Fibroblast of lung (primary cell): ENCODE measurements around the gene FAM8A1. TPM values are rescaled to one million over a fixed set of nuclear protein-coding genes. Genes with fewer than 3 reads are reported as not detected.
A peak's percentile ranks its signal among the peaks of the same experiment; 100 is the strongest.

Experiments used
- DNase-seq, 2 donors: peaks; one replicate each; pipeline versions ENCODE4 v3.0.0 to v3.0.0-alpha.2; 2010; ENCODE audit warnings: low read depth in 2 of 2
- H2AFZ ChIP-seq: 2 replicates; pipeline ENCODE4 v1.5.1; 2012; ENCODE audit warnings: low read length, control low read depth, inconsistent platforms
- H3K27ac ChIP-seq: 2 replicates; pipeline ENCODE4 v1.5.1; 2011; ENCODE audit warnings: low read length, control low read depth; ENCODE audit not compliant: insufficient read depth
- H3K27me3 ChIP-seq: 2 replicates; pipeline ENCODE4 v1.5.1; 2011; ENCODE audit warnings: mild to moderate bottlenecking, low read length; ENCODE audit not compliant: control insufficient read depth, insufficient read depth
- H3K36me3 ChIP-seq: 2 replicates; pipeline ENCODE4 v1.5.1; 2011; ENCODE audit warnings: low read length; ENCODE audit not compliant: control insufficient read depth, insufficient read depth
- H3K4me1 ChIP-seq: 2 replicates; pipeline ENCODE4 v1.5.1; 2011; ENCODE audit warnings: low read length; ENCODE audit not compliant: control insufficient read depth, insufficient read depth; ENCODE audit errors: extremely low read depth
- H3K4me2 ChIP-seq: 2 replicates; pipeline ENCODE4 v1.5.1; 2011; ENCODE audit warnings: low read length, control low read depth; ENCODE audit not compliant: insufficient read depth; ENCODE audit errors: extremely low read depth
- H3K4me3 ChIP-seq, 4 experiments: fragments of 200-600 bp in 1 of 4; sonication (generic) in 1 of 4; replicated peaks in 1 of 4; 2 replicates each; pipeline ENCODE4 v1.5.1; 2011 to 2016; ENCODE audit warnings: low read length in 4 of 4, low read depth in 3 of 4, mild to moderate bottlenecking in 3 of 4, control low read depth in 2 of 4, inconsistent platforms in 1 of 4, mixed read lengths in 1 of 4; ENCODE audit not compliant: insufficient read depth in 1 of 4; ENCODE audit errors: control extremely low read depth in 1 of 4
- H3K79me2 ChIP-seq: 2 replicates; pipeline ENCODE4 v1.5.1; 2012; ENCODE audit warnings: mild to moderate bottlenecking, low read length, inconsistent platforms; ENCODE audit not compliant: control insufficient read depth, insufficient read depth
- H3K9ac ChIP-seq: 2 replicates; pipeline ENCODE4 v1.5.1; 2011; ENCODE audit warnings: mild to moderate bottlenecking, low read length, control low read depth; ENCODE audit not compliant: insufficient read depth
- H3K9me3 ChIP-seq: 2 replicates; pipeline ENCODE4 v1.5.1; 2012; ENCODE audit warnings: low read depth, low read length; ENCODE audit not compliant: control insufficient read depth, insufficient read depth
- H4K20me1 ChIP-seq: 2 replicates; pipeline ENCODE4 v1.5.1; 2011; ENCODE audit warnings: low read length; ENCODE audit not compliant: control insufficient read depth, insufficient read depth; ENCODE audit errors: extremely low read depth
- EZH2 ChIP-seq: IDR thresholded peaks from 2 replicates; pipeline ENCODE4 v1.5.1; 2012; ENCODE audit warnings: low read length, control low read depth, mild to moderate bottlenecking; ENCODE audit errors: missing control alignments
- polyA plus RNA-seq, 2 donors: library from polyadenylated mRNA; depleted of rRNA in 1 of 2; stranded (reverse) in 1 of 2; unstranded in 1 of 2; fragments of >200 nt; gene quantifications; 2 replicates each; pipeline ENCODE4 v1.2.1, GENCODE V29; 2011 to 2012; ENCODE audit warnings: missing spikeins in 1 of 2
- total RNA-seq: library from RNA; depleted of rRNA; stranded (reverse); fragments of >200 nt; gene quantifications from 2 replicates; pipeline ENCODE4 v1.2.1, GENCODE V29; 2014
- TF ChIP-seq, protein P1 (sequence below), 2 donors: IDR thresholded peaks in 1 of 2; conservative IDR thresholded peaks in 1 of 2; 1 replicate in 1 of 2; 2 replicates in 1 of 2; pipeline ENCODE4 v1.5.1; 2011 to 2012; ENCODE audit warnings: low read length in 2 of 2, control low read depth in 1 of 2, inconsistent platforms in 1 of 2, low read depth in 1 of 2, mild to moderate bottlenecking in 1 of 2

The FAM8A1 gene
- total and polyA plus RNA-seq, 2 donors (not counting 1 experiment from before 2014, with no cell fraction given), result 19.8 to 28.1 TPM

DNA sequence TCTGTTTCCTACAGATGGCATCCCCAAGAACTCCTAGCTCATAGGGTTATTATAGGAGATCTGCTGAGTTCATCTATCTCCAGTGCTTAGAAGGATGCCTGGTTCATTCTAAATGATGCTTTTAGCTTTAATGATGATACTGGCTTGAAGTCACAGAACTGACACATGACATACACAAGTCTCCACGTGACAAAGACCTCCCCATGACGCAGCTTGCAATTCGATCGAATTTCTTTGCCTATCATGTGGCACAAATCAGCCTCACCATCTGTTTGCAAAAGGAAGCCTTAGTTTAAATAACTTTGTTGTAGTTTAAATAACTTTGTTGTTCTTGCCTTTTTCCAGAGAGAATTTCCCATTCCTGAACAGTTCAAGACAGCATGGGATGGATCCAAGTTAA is 44.1 kb upstream of the FAM8A1 start:
- Histone ChIP-seq H3K27me3 (no peaks in the 10 kb centered on the region), H3K4me2 (no peak overlapping the region), H3K4me3 (no peak overlapping the region), H2AFZ (no peak overlapping the region), H3K9ac (no peak overlapping the region), H3K9me3 (no peaks in the 10 kb centered on the region), H3K4me1 (no peaks in the 10 kb centered on the region), H3K36me3 (no peaks in the 10 kb centered on the region), H3K79me2 (no peaks in the 10 kb centered on the region), H4K20me1 (no peaks in the 10 kb centered on the region), H3K27ac (no peak overlapping the region)
- TF ChIP-seq EZH2, result no peak
- TF ChIP-seq, protein P1, sequence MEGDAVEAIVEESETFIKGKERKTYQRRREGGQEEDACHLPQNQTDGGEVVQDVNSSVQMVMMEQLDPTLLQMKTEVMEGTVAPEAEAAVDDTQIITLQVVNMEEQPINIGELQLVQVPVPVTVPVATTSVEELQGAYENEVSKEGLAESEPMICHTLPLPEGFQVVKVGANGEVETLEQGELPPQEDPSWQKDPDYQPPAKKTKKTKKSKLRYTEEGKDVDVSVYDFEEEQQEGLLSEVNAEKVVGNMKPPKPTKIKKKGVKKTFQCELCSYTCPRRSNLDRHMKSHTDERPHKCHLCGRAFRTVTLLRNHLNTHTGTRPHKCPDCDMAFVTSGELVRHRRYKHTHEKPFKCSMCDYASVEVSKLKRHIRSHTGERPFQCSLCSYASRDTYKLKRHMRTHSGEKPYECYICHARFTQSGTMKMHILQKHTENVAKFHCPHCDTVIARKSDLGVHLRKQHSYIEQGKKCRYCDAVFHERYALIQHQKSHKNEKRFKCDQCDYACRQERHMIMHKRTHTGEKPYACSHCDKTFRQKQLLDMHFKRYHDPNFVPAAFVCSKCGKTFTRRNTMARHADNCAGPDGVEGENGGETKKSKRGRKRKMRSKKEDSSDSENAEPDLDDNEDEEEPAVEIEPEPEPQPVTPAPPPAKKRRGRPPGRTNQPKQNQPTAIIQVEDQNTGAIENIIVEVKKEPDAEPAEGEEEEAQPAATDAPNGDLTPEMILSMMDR (conservative IDR thresholded peaks at IDR 0.05 in 1 of 2, IDR thresholded peaks at IDR 0.05 in 1 of 2; ENCODE audit: low read depth in 1 of 2, low read length in 2 of 2), result no peak
- peak in 1 of 2 donors; percentile 19 for DNase-seq

DNA sequence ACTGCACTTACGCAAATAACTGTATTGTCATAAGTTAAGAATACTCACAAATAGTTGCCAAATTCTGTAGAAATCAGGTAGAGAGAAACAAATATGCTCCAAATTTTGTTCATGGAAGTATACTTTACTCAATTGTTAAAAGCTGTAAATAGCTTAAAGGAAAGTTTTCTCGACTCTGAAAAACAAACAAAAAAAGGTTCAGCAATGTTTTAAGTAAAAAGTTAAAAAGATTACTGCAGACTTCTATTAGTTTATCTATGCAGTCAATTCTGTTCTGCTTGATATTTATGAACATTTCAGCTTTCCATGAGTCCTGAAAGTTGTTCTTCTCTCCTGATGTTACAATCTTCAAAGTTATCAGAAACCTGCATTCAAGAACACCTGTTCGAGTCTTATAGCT is 37.5 kb upstream of the FAM8A1 start:
- TF ChIP-seq EZH2, result no peak
- TF ChIP-seq, protein P1 (conservative IDR thresholded peaks at IDR 0.05 in 1 of 2, IDR thresholded peaks at IDR 0.05 in 1 of 2; ENCODE audit: low read depth in 1 of 2, low read length in 2 of 2), result no peak
- H3K9me3 ChIP-seq, result no peaks in the 10 kb centered on the region
- no peaks in the 10 kb centered on the region for H3K27me3 ChIP-seq
- no peak overlapping the region for H3K4me3 ChIP-seq
- no peaks in the 10 kb centered on the region for H3K79me2 ChIP-seq
- no peaks in the 10 kb centered on the region for H3K36me3 ChIP-seq
- H4K20me1 ChIP-seq, result no peaks in the 10 kb centered on the region
- H2AFZ ChIP-seq, result no peak overlapping the region
- H3K9ac ChIP-seq, result no peak overlapping the region
- no peak for DNase-seq
- no peak overlapping the region for H3K4me2 ChIP-seq
- no peak overlapping the region for H3K27ac ChIP-seq
- no peaks in the 10 kb centered on the region for H3K4me1 ChIP-seq

DNA sequence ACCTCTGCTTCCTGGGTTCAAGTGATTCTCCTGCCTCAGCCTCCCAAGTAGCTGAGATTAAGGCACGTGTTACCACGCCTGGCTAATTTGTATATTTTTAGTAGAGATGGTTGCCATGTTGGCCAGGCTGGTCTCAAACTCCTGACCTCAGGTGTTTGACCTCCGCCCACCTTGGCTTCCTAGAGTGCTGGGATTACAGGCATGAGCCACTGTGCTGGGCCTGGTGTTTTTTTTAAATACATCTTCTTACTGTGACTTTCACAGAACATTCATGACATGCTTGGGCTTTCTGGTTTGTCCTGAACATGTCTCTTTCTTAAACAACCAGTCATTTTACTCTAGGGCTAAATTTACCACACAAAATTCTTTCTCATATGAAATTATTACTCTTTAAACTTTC is 34.7 kb upstream of the FAM8A1 start:
- Histone ChIP-seq H4K20me1 (no peaks in the 10 kb centered on the region), H3K4me3 (no peak overlapping the region), H3K79me2 (no peaks in the 10 kb centered on the region), H3K36me3 (no peaks in the 10 kb centered on the region), H3K27ac (no peak overlapping the region), H3K4me1 (no peaks in the 10 kb centered on the region), H2AFZ (no peak overlapping the region), H3K4me2 (no peak overlapping the region), H3K9me3 (no peaks in the 10 kb centered on the region), H3K27me3 (no peaks in the 10 kb centered on the region), H3K9ac (no peak overlapping the region)
- DNase-seq, result no peak
- TF ChIP-seq, protein P1 (conservative IDR thresholded peaks at IDR 0.05 in 1 of 2, IDR thresholded peaks at IDR 0.05 in 1 of 2; ENCODE audit: low read depth in 1 of 2, low read length in 2 of 2), result no peak
- no peak for TF ChIP-seq EZH2
